ENCODE data around the gene PODXL2. TPM values are rescaled to one million over a fixed set of nuclear protein-coding genes. Genes with fewer than 3 reads are reported as not detected.
A peak's percentile ranks its signal among the peaks of the same experiment; 100 is the strongest.

Gene PODXL2
- total RNA-seq, 1 donor from 2014 or later = 5.7 TPM

GRCh38 chr3:127717357-127718244, 88.6 kb downstream of the PODXL2 start:
- H3K9me3 Mint-ChIP-seq (ENCODE audit: unreplicated experiment) = no peaks in the 10 kb centered on the region
- no peaks in the 10 kb centered on the region for H3K27me3 Mint-ChIP-seq (ENCODE audit: unreplicated experiment)
- H3K4me1 Mint-ChIP-seq (ENCODE audit: unreplicated experiment) = peaks cover 16% of the 10 kb centered on the region
- H3K36me3 Mint-ChIP-seq (ENCODE audit: unreplicated experiment) = peaks cover 30% of the 10 kb centered on the region
- no peak for TF ChIP-seq CTCF (IDR thresholded peaks at IDR 0.05)
- no peak for DNase-seq (ENCODE audit: extremely low spot score, unreplicated experiment)
- no peak overlapping the region for H3K4me3 Mint-ChIP-seq (ENCODE audit: unreplicated experiment)
- no peak overlapping the region for H3K27ac Mint-ChIP-seq (ENCODE audit: unreplicated experiment)

GRCh38 chr3:127718245-127718915, 89.4 kb downstream of the PODXL2 start:
- no peak for DNase-seq (ENCODE audit: extremely low spot score, unreplicated experiment)
- no peak for TF ChIP-seq CTCF (IDR thresholded peaks at IDR 0.05)
- Mint-ChIP-seq H3K4me3 (ENCODE audit: unreplicated experiment) (no peak overlapping the region), H3K36me3 (ENCODE audit: unreplicated experiment) (peaks cover 29% of the 10 kb centered on the region), H3K9me3 (ENCODE audit: unreplicated experiment) (no peaks in the 10 kb centered on the region), H3K27me3 (ENCODE audit: unreplicated experiment) (no peaks in the 10 kb centered on the region), H3K27ac (ENCODE audit: unreplicated experiment) (peak overlapping the region; percentile 23), H3K4me1 (ENCODE audit: unreplicated experiment) (peaks cover 22% of the 10 kb centered on the region)

- Mint-ChIP-seq H3K27me3 (ENCODE audit: unreplicated experiment) (no peaks in the 10 kb centered on the region), H3K9me3 (ENCODE audit: unreplicated experiment) (no peaks in the 10 kb centered on the region), H3K4me3 (ENCODE audit: unreplicated experiment) (no peak overlapping the region), H3K4me1 (ENCODE audit: unreplicated experiment) (peaks cover 22% of the 10 kb centered on the region), H3K36me3 (ENCODE audit: unreplicated experiment) (peaks cover 29% of the 10 kb centered on the region), H3K27ac (ENCODE audit: unreplicated experiment) (no peak overlapping the region)
- no peak for DNase-seq (ENCODE audit: extremely low spot score, unreplicated experiment)
- no peak for TF ChIP-seq CTCF (IDR thresholded peaks at IDR 0.05)
These were observed 89.9 kb downstream of the PODXL2 start for GRCh38 chr3:127718916-127719290.

GRCh38 chr3:127719369-127719768, 90.4 kb downstream of the PODXL2 start:
- peaks cover 17% of the 10 kb centered on the region for H3K4me1 Mint-ChIP-seq (ENCODE audit: unreplicated experiment)
- H3K27me3 Mint-ChIP-seq (ENCODE audit: unreplicated experiment) = no peaks in the 10 kb centered on the region
- TF ChIP-seq CTCF (IDR thresholded peaks at IDR 0.05) = no peak
- H3K36me3 Mint-ChIP-seq (ENCODE audit: unreplicated experiment) = peaks cover 32% of the 10 kb centered on the region
- no peak for DNase-seq (ENCODE audit: extremely low spot score, unreplicated experiment)
- H3K4me3 Mint-ChIP-seq (ENCODE audit: unreplicated experiment) = no peak overlapping the region
- H3K27ac Mint-ChIP-seq (ENCODE audit: unreplicated experiment) = no peak overlapping the region
- no peaks in the 10 kb centered on the region for H3K9me3 Mint-ChIP-seq (ENCODE audit: unreplicated experiment)

GRCh38 chr3:127720161-127720823, 91.3 kb downstream of the PODXL2 start:
- no peak for TF ChIP-seq CTCF (IDR thresholded peaks at IDR 0.05)
- peak overlapping the region; percentile 13 for H3K27ac Mint-ChIP-seq (ENCODE audit: unreplicated experiment)
- peaks cover 33% of the 10 kb centered on the region for H3K36me3 Mint-ChIP-seq (ENCODE audit: unreplicated experiment)
- no peaks in the 10 kb centered on the region for H3K9me3 Mint-ChIP-seq (ENCODE audit: unreplicated experiment)
- H3K27me3 Mint-ChIP-seq (ENCODE audit: unreplicated experiment) = no peaks in the 10 kb centered on the region
- peaks cover 19% of the 10 kb centered on the region for H3K4me1 Mint-ChIP-seq (ENCODE audit: unreplicated experiment)
- DNase-seq (ENCODE audit: extremely low spot score, unreplicated experiment) = no peak
- no peak overlapping the region for H3K4me3 Mint-ChIP-seq (ENCODE audit: unreplicated experiment)
